SU-DHL-6 (cell line): Measurements from ENCODE around the gene OXT.

Experiments
- H2AFZ ChIP-seq: fragments of 200-600 bp; sonication (generic); 2 replicates; pipeline ENCODE4 v1.6.1; 2014; ENCODE audit warnings: low read depth, mild to moderate bottlenecking, moderate library complexity, mixed read lengths, antibody characterized with exemption, low read length; ENCODE audit not compliant: severe bottlenecking
- H3F3A ChIP-seq: fragments of 200-600 bp; shearing (Covaris generic); 2 replicates; pipeline ENCODE4 v1.6.0; 2016; ENCODE audit warnings: antibody characterized with exemption, mild to moderate bottlenecking; ENCODE audit not compliant: insufficient read depth
- H3K27ac ChIP-seq: fragments of 200-600 bp; sonication (generic); 2 replicates; pipeline ENCODE4 v1.5.1; 2016; ENCODE audit warnings: low read depth, mild to moderate bottlenecking, low read length, moderate library complexity, mixed read lengths
- H3K27me3 ChIP-seq: fragments of 200-600 bp; sonication (generic), shearing (Covaris generic); 2 replicates; pipeline ENCODE4 v1.6.0; 2014; ENCODE audit warnings: mild to moderate bottlenecking, low read length
- H3K36me3 ChIP-seq: fragments of 200-600 bp; sonication (generic); 2 replicates; pipeline ENCODE4 v1.6.1; 2014; ENCODE audit warnings: mild to moderate bottlenecking, low read length, mixed read lengths
- H3K4me2 ChIP-seq: fragments of 300-600, 200-600 bp; shearing (Covaris generic), sonication (generic); 2 replicates; pipeline ENCODE4 v1.6.0; 2014; ENCODE audit warnings: low read length, low read depth, mild to moderate bottlenecking; ENCODE audit not compliant: poor library complexity, severe bottlenecking
- H3K4me3 ChIP-seq: fragments of 200-600 bp; sonication (generic); 2 replicates; pipeline ENCODE4 v1.5.1; 2014; ENCODE audit warnings: antibody characterized with exemption, low read length, mild to moderate bottlenecking, mixed read lengths; ENCODE audit not compliant: insufficient read depth, poor library complexity, severe bottlenecking
- H3K79me2 ChIP-seq: fragments of 200-600 bp; sonication (generic); 2 replicates; pipeline ENCODE4 v1.6.1; 2014; ENCODE audit warnings: mild to moderate bottlenecking, low read length, moderate library complexity; ENCODE audit not compliant: insufficient read depth
- H3K9ac ChIP-seq: fragments of 200-600 bp; sonication (generic); 2 replicates; pipeline ENCODE4 v1.7.0; 2014; ENCODE audit warnings: mild to moderate bottlenecking, low read length
- H3K9me2 ChIP-seq: fragments of 200-600 bp; sonication (generic); replicated peaks from 2 replicates; pipeline ENCODE4 v1.6.1; 2014; ENCODE audit warnings: low read length; ENCODE audit not compliant: insufficient read depth
- H3K9me3 ChIP-seq: fragments of 200-600 bp; sonication (generic); 2 replicates; pipeline ENCODE4 v1.6.1; 2014; ENCODE audit warnings: low read length, mixed read lengths; ENCODE audit not compliant: insufficient read depth
- H4K20me1 ChIP-seq: fragments of 200-600 bp; sonication (generic); 2 replicates; pipeline ENCODE4 v1.6.1; 2014; ENCODE audit warnings: low read depth, mild to moderate bottlenecking, antibody characterized with exemption, low read length, moderate library complexity, mixed read lengths
- CTCF ChIP-seq: fragments of 200-600 bp; sonication (generic); IDR thresholded peaks from one replicate; pipeline ENCODE4 v1.5.1; 2017; ENCODE audit warnings: antibody characterized with exemption, mild to moderate bottlenecking, low read length, moderate library complexity; ENCODE audit not compliant: insufficient read depth, poor library complexity, severe bottlenecking
- EZH2phosphoT487 ChIP-seq: fragments of 200-600 bp; sonication (generic), shearing (Covaris generic); conservative IDR thresholded peaks from 2 replicates; pipeline ENCODE4 v1.6.1; 2018; ENCODE audit warnings: mild to moderate bottlenecking, antibody characterized with exemption, low read length, moderate library complexity, mixed read lengths

The OXT gene

DNA sequence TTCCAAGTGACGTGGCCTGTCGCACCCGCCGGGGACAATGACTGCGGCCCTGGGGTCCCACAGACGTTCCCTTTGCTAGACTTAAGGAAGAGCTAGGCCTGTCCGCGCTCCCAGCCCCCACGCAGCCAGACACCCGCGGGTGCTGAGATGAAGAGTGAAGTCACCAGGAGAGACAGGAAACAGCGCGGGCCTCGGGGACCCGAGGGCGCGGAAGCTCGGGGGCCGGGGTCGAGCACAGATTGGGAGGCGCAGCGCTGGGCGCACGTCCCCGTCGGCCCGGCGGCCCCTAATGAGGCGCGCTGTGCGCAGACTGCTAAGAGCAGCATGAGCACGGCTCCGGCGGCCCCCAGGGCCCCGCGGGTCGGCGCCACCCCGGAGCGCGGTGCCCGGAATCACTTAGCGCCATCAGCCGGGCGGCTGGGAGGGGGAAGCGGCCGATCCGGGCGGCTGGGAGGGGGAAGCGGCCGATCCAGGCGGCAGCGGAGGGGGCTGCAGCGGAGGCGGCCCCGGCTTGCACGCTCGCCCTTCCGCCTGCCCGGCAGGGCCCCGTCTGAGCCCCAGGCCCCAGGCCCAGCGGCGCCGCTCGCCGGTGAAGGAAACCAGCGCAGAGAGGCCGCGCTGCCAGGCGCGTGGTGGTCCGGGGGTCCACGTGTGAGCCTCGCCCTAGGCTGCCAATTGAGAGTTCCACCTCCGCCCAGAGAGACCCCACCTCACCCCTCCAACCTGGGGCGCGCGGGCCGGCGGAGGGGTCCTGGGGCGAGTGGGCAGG lies 21.4 kb downstream of the OXT start:
- no peaks in the 10 kb centered on the region for H3K27me3 ChIP-seq
- no peak overlapping the region for H3K27ac ChIP-seq
- no peaks in the 10 kb centered on the region for H3K79me2 ChIP-seq
- no peaks in the 10 kb centered on the region for H3K9me3 ChIP-seq
- no peak for TF ChIP-seq EZH2phosphoT487
- H4K20me1 ChIP-seq, result no peaks in the 10 kb centered on the region
- H3K36me3 ChIP-seq, result no peaks in the 10 kb centered on the region
- no peaks in the 10 kb centered on the region for H3F3A ChIP-seq
- H3K9me2 ChIP-seq, result no peaks in the 10 kb centered on the region
- H3K9ac ChIP-seq, result no peak overlapping the region
- H3K4me3 ChIP-seq, result no peak overlapping the region
- H2AFZ ChIP-seq, result no peak overlapping the region
- H3K4me2 ChIP-seq, result no peak overlapping the region

DNA sequence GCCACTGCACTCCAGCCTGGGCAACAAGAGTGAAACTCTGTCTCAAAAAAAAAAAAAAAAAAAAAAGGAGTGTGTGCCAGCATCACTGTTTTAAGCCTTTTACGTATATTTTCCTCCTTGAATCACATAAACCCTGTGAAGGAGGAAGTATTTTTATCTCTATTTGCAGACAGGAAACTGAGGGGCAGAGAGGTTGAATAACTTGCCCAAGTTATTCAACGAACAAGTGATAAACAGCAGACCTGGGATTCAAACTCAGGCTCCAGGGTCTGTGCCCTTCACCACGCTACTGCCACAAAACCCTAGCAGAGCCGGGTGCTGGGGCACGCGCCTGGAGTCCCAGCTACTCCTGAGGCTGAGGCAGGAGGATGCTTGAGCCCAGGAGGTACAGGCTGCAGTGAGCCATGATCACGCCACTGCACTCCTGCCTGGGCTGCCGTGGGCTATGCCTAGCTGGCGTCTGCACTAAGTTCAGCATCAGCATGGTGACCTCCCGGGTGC lies 22.5 kb downstream of the OXT start:
- no peaks in the 10 kb centered on the region for H3K79me2 ChIP-seq
- TF ChIP-seq EZH2phosphoT487, result no peak
- no peak for TF ChIP-seq CTCF
- H3K4me2 ChIP-seq, result no peak overlapping the region
- no peak overlapping the region for H2AFZ ChIP-seq
- no peak overlapping the region for H3K27ac ChIP-seq
- no peaks in the 10 kb centered on the region for H3K36me3 ChIP-seq
- no peaks in the 10 kb centered on the region for H3F3A ChIP-seq
- no peaks in the 10 kb centered on the region for H3K9me3 ChIP-seq
- H3K4me3 ChIP-seq, result no peak overlapping the region
- no peaks in the 10 kb centered on the region for H3K27me3 ChIP-seq
- no peaks in the 10 kb centered on the region for H3K9me2 ChIP-seq
- no peaks in the 10 kb centered on the region for H4K20me1 ChIP-seq
- H3K9ac ChIP-seq, result no peak overlapping the region

DNA sequence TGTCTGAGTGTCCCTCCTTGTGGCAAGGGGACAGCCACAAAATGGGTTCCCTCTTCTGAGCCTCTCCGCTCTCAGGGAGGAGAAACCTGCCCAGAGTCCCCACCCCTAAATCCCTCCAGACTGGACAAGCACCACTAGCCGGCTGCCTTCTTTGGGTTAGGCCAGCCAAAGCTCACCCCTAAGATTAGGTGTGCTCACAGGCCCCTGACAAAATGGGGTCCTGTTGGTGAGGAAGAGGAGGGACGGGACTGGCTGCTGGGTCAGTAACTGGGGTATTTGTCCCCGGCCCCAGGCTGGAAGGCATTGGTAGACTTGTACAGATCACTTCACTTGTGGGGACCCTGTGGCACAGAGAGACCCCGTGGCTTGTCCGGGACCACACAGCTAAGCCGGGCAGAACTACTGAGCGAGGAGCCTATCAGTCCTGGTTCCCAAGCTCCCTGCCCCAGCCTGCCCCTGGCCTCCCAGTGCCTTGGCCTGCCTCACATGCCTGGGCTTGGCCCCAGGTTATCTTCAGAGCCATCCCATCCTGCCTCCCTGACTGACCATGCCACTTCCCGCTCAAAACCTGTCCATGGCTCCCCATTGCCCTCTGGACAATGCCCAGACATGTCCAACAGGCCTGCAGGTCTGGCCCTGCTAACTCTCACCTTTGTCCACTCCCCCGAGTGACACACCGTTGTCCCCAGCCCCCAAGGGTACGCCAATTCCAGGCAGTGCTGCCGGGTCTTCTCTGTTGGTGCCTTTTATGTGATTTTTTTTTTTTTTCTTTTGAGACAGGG lies 23.6 kb downstream of the OXT start:
- Histone ChIP-seq H2AFZ (no peak overlapping the region), H3K27me3 (no peaks in the 10 kb centered on the region), H4K20me1 (no peaks in the 10 kb centered on the region), H3K9ac (no peak overlapping the region), H3K9me2 (no peaks in the 10 kb centered on the region), H3K36me3 (no peaks in the 10 kb centered on the region), H3K4me2 (no peak overlapping the region), H3K79me2 (no peaks in the 10 kb centered on the region), H3K9me3 (no peaks in the 10 kb centered on the region), H3K4me3 (no peak overlapping the region), H3K27ac (no peak overlapping the region), H3F3A (no peaks in the 10 kb centered on the region)
- TF ChIP-seq EZH2phosphoT487, result no peak
- TF ChIP-seq CTCF, result no peak

- Histone ChIP-seq H3K4me3 (no peak overlapping the region), H3K79me2 (no peaks in the 10 kb centered on the region), H3K9me2 (no peaks in the 10 kb centered on the region), H3K9ac (no peak overlapping the region), H2AFZ (no peak overlapping the region), H3K27ac (no peak overlapping the region), H3K9me3 (no peaks in the 10 kb centered on the region), H3K27me3 (no peaks in the 10 kb centered on the region), H3K4me2 (no peak overlapping the region), H4K20me1 (no peaks in the 10 kb centered on the region), H3F3A (no peaks in the 10 kb centered on the region), H3K36me3 (no peaks in the 10 kb centered on the region)
- TF ChIP-seq EZH2phosphoT487 (no peak), CTCF (no peak)
These were observed 29.1 kb downstream of the OXT start for GRCh38 chr20:3100480-3100879.
